ENCODE data around the gene MRPL21. TPM values are rescaled to one million over a fixed set of nuclear protein-coding genes. Genes with fewer than 3 reads are reported as not detected.

MRPL21 gene
- total RNA-seq, 4 donors from 2014 or later, result 28.6 to 43.8 (median 35.0) TPM

GRCh38 chr11:68947151-68947550 lies 43.5 kb upstream of the MRPL21 start:
- H3K4me3 ChIP-seq, result no peak overlapping the region
- H3K9me3 ChIP-seq, result no peaks in the 10 kb centered on the region
- H3K27me3 ChIP-seq, result no peaks in the 10 kb centered on the region
- TF ChIP-seq POLR2AphosphoS5 (IDR thresholded peaks at IDR 0.05), result no peak
- TF ChIP-seq EP300 (IDR thresholded peaks at IDR 0.05), result no peak
- no peak for TF ChIP-seq CTCF (IDR thresholded peaks at IDR 0.05)
- TF ChIP-seq POLR2A (IDR thresholded peaks at IDR 0.05), result no peak
- no peak for DNase-seq (ENCODE audit: low spot score in 2 of 2)
- 81% methylated on average over 11 of the region's 11 CpGs for WGBS
- no peaks in the 10 kb centered on the region for H3K36me3 ChIP-seq
- no peak overlapping the region for H3K27ac ChIP-seq
- H3K4me1 ChIP-seq, result peaks cover 12% of the 10 kb centered on the region

- H3K4me3 ChIP-seq, result no peak overlapping the region
- H3K9me3 ChIP-seq, result no peaks in the 10 kb centered on the region
- no peaks in the 10 kb centered on the region for H3K27me3 ChIP-seq
- H3K36me3 ChIP-seq, result no peaks in the 10 kb centered on the region
- peak overlapping the region; percentile 9 for H3K27ac ChIP-seq
- DNase-seq (ENCODE audit: low spot score in 2 of 2), result no peak
- 30% methylated on average over 18 of the region's 18 CpGs for WGBS
- H3K4me1 ChIP-seq, result peaks cover 12% of the 10 kb centered on the region
- TF ChIP-seq POLR2AphosphoS5 (IDR thresholded peaks at IDR 0.05), result no peak
- TF ChIP-seq EP300 (IDR thresholded peaks at IDR 0.05), result no peak
- no peak for TF ChIP-seq CTCF (IDR thresholded peaks at IDR 0.05)
- TF ChIP-seq POLR2A (IDR thresholded peaks at IDR 0.05), result no peak
Observed at GRCh38 chr11:68946416-68947090, 42.9 kb upstream of the MRPL21 start.

- no peak overlapping the region for H3K4me3 ChIP-seq
- WGBS, result 57% methylated on average over 9 of the region's 9 CpGs
- H3K36me3 ChIP-seq, result peaks cover 30% of the 10 kb centered on the region
- TF ChIP-seq CTCF (IDR thresholded peaks at IDR 0.05) (no peak), POLR2AphosphoS5 (IDR thresholded peaks at IDR 0.05) (no peak), POLR2A (IDR thresholded peaks at IDR 0.05) (no peak), EP300 (IDR thresholded peaks at IDR 0.05) (no peak)
- peaks cover 12% of the 10 kb centered on the region for H3K4me1 ChIP-seq
- H3K9me3 ChIP-seq, result no peaks in the 10 kb centered on the region
- peak overlapping the region; percentile 45 for H3K27ac ChIP-seq
- no peak for DNase-seq (ENCODE audit: low spot score in 2 of 2)
- H3K27me3 ChIP-seq, result no peaks in the 10 kb centered on the region
Observed at GRCh38 chr11:68942751-68943271, 39.2 kb upstream of the MRPL21 start.

- WGBS, result 82% methylated on average over 9 of the region's 11 CpGs
- Histone ChIP-seq H3K36me3 (peaks cover 37% of the 10 kb centered on the region), H3K27me3 (no peaks in the 10 kb centered on the region), H3K4me3 (no peak overlapping the region), H3K27ac (peak overlapping the region; percentile 45), H3K9me3 (no peaks in the 10 kb centered on the region), H3K4me1 (peaks cover 12% of the 10 kb centered on the region)
- DNase-seq (ENCODE audit: low spot score in 2 of 2), result no peak
- no peak for TF ChIP-seq POLR2AphosphoS5 (IDR thresholded peaks at IDR 0.05)
- TF ChIP-seq CTCF (IDR thresholded peaks at IDR 0.05), result no peak
- TF ChIP-seq EP300 (IDR thresholded peaks at IDR 0.05), result no peak
- TF ChIP-seq POLR2A (IDR thresholded peaks at IDR 0.05), result no peak
Observed at GRCh38 chr11:68942095-68942620, 38.5 kb upstream of the MRPL21 start.

GRCh38 chr11:68941324-68942094 lies 37.9 kb upstream of the MRPL21 start:
- 86% methylated on average over 8 of the region's 18 CpGs for WGBS
- no peaks in the 10 kb centered on the region for H3K27me3 ChIP-seq
- H3K4me3 ChIP-seq, result no peak overlapping the region
- peaks cover 43% of the 10 kb centered on the region for H3K36me3 ChIP-seq
- H3K4me1 ChIP-seq, result peaks cover 8% of the 10 kb centered on the region
- H3K27ac ChIP-seq, result no peak overlapping the region
- no peaks in the 10 kb centered on the region for H3K9me3 ChIP-seq
- no peak for TF ChIP-seq POLR2AphosphoS5 (IDR thresholded peaks at IDR 0.05)
- no peak for TF ChIP-seq POLR2A (IDR thresholded peaks at IDR 0.05)
- no peak for TF ChIP-seq EP300 (IDR thresholded peaks at IDR 0.05)
- no peak for TF ChIP-seq CTCF (IDR thresholded peaks at IDR 0.05)
- DNase-seq (ENCODE audit: low spot score in 2 of 2), result no peak
